Ovary (tissue), 9 donors: ENCODE results near the gene RAB4A. TPM values are rescaled to one million over a fixed set of nuclear protein-coding genes. Genes with fewer than 3 reads are reported as not detected.

ENCODE experiments used
- DNase-seq, 5 donors: peaks; one replicate each; pipeline ENCODE4 v3.0.0-alpha.2; 2019 to 2020
- H3K27ac ChIP-seq, 2 donors: fragments of 200-600 bp; one replicate each; pipeline versions ENCODE4 v1.5.1 to v1.8.0; 2019 to 2022
- H3K27me3 ChIP-seq: fragments of 200-600 bp; one replicate; pipeline ENCODE4 v1.8.0; 2022
- H3K36me3 ChIP-seq: fragments of 200-600 bp; sonication (generic); one replicate; pipeline ENCODE4 v1.5.1; 2019
- H3K4me1 ChIP-seq: one replicate; pipeline ENCODE4 v1.8.1; 2013; ENCODE audit warnings: mild to moderate bottlenecking, moderate library complexity; ENCODE audit not compliant: insufficient read depth
- H3K4me3 ChIP-seq: fragments of 200-600 bp; sonication (generic); one replicate; pipeline ENCODE4 v1.5.1; 2017
- H3K9me3 ChIP-seq, 2 donors: fragments of 200-600 bp in 1 of 2; sonication (generic) in 1 of 2; one replicate each; pipeline versions ENCODE4 v1.5.1 to v1.8.1; 2013 to 2019; ENCODE audit warnings: mild to moderate bottlenecking in 1 of 2, moderate library complexity in 1 of 2
- CTCF ChIP-seq, 3 donors: fragments of 450-650 bp in 2 of 3; fragments of 200-600 bp in 1 of 3; IDR thresholded peaks; one replicate each; pipeline versions ENCODE4 v1.5.1 to v1.8.0; 2016 to 2022; ENCODE audit warnings: antibody characterized with exemption in 3 of 3, mild to moderate bottlenecking in 1 of 3
- EP300 ChIP-seq: sonication (generic); formaldehyde crosslinking; IDR thresholded peaks from one replicate; pipeline ENCODE4 v1.6.1; 2017; ENCODE audit warnings: antibody characterized with exemption
- POLR2A ChIP-seq: fragments of 450-650 bp; IDR thresholded peaks from one replicate; pipeline ENCODE4 v1.6.1; 2017; ENCODE audit warnings: antibody characterized with exemption, mild to moderate bottlenecking, moderate library complexity
- WGBS, 3 donors: extraction: QIAGEN DNeasy Blood & Tissue Kit in 1 of 3; methylation state at CpG; one replicate each; pipeline versions ENCODE4 v1.1.5 to v1.1.7; 2013 to 2017; 5-methylcytosine and 5-hydroxymethylcytosine counted together
- intact Hi-C, 4 donors: fragments of 100-400 bp; cut with DNase I; formaldehyde crosslinking; loops; one replicate each; pipeline versions ENCODE4 v1.11.0 to v1.15.1; 2022 to 2023
- polyA plus RNA-seq, 2 donors: library from polyadenylated mRNA; stranded (reverse); fragments of 200-250 nt in 1 of 2; fragments of 350-450 nt in 1 of 2; fragmentation: Illumina TruSeq in 1 of 2; extraction: RNeasy Lipid Tissue Mini Kit (QIAGEN cat#74804) in 1 of 2; gene quantifications; one replicate each; pipeline ENCODE4 v1.2.3, GENCODE V29; 2013 to 2014
- total RNA-seq, 7 donors: library from RNA; depleted of rRNA in 2 of 7; stranded (reverse); fragments of >200 nt in 2 of 7; fragmentation: NEBNext Ultra II Directional in 3 of 7; extraction: Animal tissue kit (Norgen Biotek cat#: 25700) in 3 of 7; gene quantifications; one replicate each; pipeline versions ENCODE4 v1.1.0 to v1.2.4, GENCODE V29; 2016 to 2023
- donor health status: DM: no; HTN: no; CAD: no; lungs with moderate emphysema.
- donor health status: DM: no; HTN: no; CAD: no.
- donor health status: Bipolar disorder and iron deficiency.
- donor health status: DM: yes; HTN: yes; CAD: no.
- donor health status: DM: no; HTN: no; CAD: no.
- donor health status: DM: yes; HTN: yes; CAD: no.

RAB4A gene
- total and polyA plus RNA-seq, 9 donors, result 19.5 to 69.2 (median 44.3) TPM

- H3K36me3 ChIP-seq, result no peaks in the 10 kb centered on the region
- peaks cover 10% of the 10 kb centered on the region for H3K4me1 ChIP-seq
- H3K27me3 ChIP-seq, result no peaks in the 10 kb centered on the region
- TF ChIP-seq EP300, result no peak
- TF ChIP-seq POLR2A, result no peak
- TF ChIP-seq CTCF (IDR thresholded peaks at IDR 0.05), result no peak
- no peak overlapping the region for H3K4me3 ChIP-seq
- DNase-seq, result no peak
- no peaks in the 10 kb centered on the region for H3K9me3 ChIP-seq
- no peak overlapping the region for H3K27ac ChIP-seq
- WGBS, 3 donors, result 84 to 94% (median 88%) methylated on average over 3 of the region's 3 CpGs
- intact Hi-C loops, result loop anchor here in 1 of 4 donors (10.0 kb wide), 1 partner anchor 567 kb away; no protein-coding TSS in a partner anchor
Measured at GRCh38 chr1:229231754-229232119, 39.2 kb upstream of the RAB4A start.

GRCh38 chr1:229234870-229235472 lies 35.9 kb upstream of the RAB4A start:
- Histone ChIP-seq H3K4me1 (peaks cover 5% of the 10 kb centered on the region), H3K9me3 (no peaks in the 10 kb centered on the region), H3K4me3 (no peak overlapping the region), H3K36me3 (no peaks in the 10 kb centered on the region), H3K27ac (no peak overlapping the region), H3K27me3 (no peaks in the 10 kb centered on the region)
- 84 to 95% (median 93%) methylated on average over 13 of the region's 13 CpGs for WGBS, 3 donors
- intact Hi-C loops, result loop anchor here in 2 of 4 donors (5.0 to 10.0 kb wide), 2 partner anchors 563 to 570 kb away; no protein-coding TSS in a partner anchor
- TF ChIP-seq POLR2A (no peak), EP300 (no peak), CTCF (IDR thresholded peaks at IDR 0.05) (no peak)
- DNase-seq, result no peak

- WGBS, 3 donors, result 32 to 64% (median 37%) methylated on average over 2 of the region's 2 CpGs
- Histone ChIP-seq H3K27me3 (no peaks in the 10 kb centered on the region), H3K4me3 (no peak overlapping the region), H3K4me1 (no peaks in the 10 kb centered on the region), H3K9me3 (no peaks in the 10 kb centered on the region), H3K27ac (no peak overlapping the region), H3K36me3 (no peaks in the 10 kb centered on the region)
- no peak for DNase-seq
- no peak for TF ChIP-seq CTCF (IDR thresholded peaks at IDR 0.05)
- no peak for TF ChIP-seq EP300
- TF ChIP-seq POLR2A, result no peak
- intact Hi-C loops, result loop anchor here in 2 of 4 donors (5.0 to 10.0 kb wide), 2 partner anchors 565 to 573 kb away; no protein-coding TSS in a partner anchor
Measured at GRCh38 chr1:229237320-229237719, 33.6 kb upstream of the RAB4A start.

DNA sequence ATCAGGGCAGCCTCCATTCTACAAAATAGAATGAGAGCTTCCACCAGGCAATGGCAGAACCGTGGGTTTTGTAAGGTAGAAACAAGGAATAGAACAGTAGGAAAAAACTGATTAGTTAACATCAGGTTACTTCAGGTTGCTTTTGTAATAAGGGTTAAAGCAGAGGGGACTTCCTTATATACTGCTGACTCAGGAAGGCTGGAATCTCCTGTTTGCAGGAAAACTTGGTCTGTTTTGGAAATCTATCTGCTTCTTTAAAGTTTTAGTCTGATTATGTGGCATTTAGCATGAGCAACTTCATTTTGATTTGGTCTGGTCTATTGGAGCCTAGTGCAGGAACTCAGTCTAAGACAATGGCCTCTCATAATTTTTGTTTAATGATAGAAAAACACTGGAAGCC lies 32.7 kb upstream of the RAB4A start:
- H3K9me3 ChIP-seq, result no peaks in the 10 kb centered on the region
- no peaks in the 10 kb centered on the region for H3K27me3 ChIP-seq
- TF ChIP-seq EP300 (no peak), POLR2A (no peak), CTCF (IDR thresholded peaks at IDR 0.05) (no peak)
- DNase-seq, result no peak
- 39 to 64% (median 54%) methylated on average over 1 of the region's 1 CpG for WGBS, 3 donors
- H3K36me3 ChIP-seq, result no peaks in the 10 kb centered on the region
- H3K27ac ChIP-seq, result no peak overlapping the region
- intact Hi-C loops, result loop anchor here in 2 of 4 donors (5.0 to 10.0 kb wide), 2 partner anchors 566 to 573 kb away; no protein-coding TSS in a partner anchor
- no peak overlapping the region for H3K4me3 ChIP-seq
- H3K4me1 ChIP-seq, result no peaks in the 10 kb centered on the region
